NOMO-1 (cell line): ENCODE results near the gene CR1L.
"Not testable (repeated sequence)": the region's sequence is repeated elsewhere in the genome, so short reads cannot be mapped to it uniquely, and the experiment has no call there.

Experiments used
- DNase-seq, 2 experiments: peaks; one replicate each; lab custom pipeline; 2025; ENCODE audit not compliant: unreplicated experiment in 2 of 2; lab: John Stamatoyannopoulos, UW

CR1L gene

DNA sequence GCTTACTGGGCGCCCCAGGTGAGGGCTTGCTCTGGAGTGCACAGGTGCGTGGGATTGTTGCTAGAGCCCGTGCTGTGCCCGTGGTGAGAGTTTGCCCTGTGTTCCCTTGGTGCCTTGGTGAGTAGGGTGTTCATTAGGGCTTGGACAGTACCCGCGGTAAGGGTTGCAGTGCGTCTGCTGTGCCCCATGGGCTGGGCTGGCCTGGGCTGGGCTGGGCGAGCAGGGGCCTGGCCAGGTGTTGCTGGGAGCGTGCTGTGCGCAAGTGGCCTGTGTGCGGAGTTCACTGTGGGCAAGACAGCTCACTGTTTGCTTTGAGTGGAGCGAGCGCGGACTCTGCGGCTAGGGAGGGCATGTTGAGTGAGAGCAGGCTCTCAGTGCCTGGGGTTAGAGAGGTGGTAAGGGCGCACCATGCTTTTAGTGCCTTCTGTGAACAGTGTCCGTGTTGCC, 725 bp downstream of the CR1L start:
- no peak for DNase-seq

DNA sequence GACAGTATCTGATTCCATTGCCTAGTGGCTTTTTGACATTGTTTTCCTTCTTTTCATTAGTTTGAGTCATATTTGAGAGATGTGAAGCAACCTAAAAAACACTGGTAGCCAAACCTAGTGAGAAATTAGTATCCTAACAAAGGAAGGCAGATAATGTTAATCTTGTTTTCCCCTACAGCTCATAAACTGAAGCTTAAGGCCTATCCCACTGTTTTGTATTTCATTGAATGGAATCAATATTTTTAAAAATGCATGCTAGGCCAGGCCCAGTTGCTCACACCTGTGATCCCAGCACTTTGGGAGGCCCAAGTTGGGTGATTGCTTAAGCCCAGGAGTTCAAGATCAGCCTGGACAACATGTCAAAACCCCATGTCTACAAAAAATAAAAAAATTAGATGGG, 1.2 kb downstream of the CR1L start:
- DNase-seq: no peak

DNA sequence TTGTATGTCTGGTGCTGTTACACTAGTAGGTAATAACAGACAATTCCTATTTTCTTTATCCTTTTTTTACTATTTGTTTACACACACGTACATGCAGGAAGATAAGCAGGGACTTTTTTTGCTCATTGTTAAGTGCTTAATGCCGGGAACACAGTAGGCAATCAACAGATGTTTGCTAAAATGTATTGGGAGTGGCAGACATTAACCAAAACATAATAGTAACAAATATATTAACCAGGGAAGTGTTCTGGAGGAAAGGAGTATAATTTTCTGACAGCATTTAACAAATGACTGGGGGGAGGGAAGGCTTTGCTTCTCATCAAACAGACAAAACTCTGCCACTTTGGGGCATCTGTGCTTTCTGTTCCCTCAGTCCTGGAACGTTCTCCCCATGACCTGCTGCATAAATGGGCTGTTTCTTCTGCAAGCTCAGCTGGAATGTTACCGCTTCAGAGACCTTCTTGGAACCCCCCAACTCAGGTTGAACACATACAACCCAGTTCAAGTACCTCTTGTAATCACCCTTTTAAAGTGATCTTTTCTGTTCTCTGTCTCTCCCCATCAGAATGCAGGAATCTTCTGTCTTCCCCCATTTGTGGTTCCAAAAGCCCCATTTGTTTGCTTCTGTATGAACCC, 2.1 kb downstream of the CR1L start:
- DNase-seq: no peak

DNA sequence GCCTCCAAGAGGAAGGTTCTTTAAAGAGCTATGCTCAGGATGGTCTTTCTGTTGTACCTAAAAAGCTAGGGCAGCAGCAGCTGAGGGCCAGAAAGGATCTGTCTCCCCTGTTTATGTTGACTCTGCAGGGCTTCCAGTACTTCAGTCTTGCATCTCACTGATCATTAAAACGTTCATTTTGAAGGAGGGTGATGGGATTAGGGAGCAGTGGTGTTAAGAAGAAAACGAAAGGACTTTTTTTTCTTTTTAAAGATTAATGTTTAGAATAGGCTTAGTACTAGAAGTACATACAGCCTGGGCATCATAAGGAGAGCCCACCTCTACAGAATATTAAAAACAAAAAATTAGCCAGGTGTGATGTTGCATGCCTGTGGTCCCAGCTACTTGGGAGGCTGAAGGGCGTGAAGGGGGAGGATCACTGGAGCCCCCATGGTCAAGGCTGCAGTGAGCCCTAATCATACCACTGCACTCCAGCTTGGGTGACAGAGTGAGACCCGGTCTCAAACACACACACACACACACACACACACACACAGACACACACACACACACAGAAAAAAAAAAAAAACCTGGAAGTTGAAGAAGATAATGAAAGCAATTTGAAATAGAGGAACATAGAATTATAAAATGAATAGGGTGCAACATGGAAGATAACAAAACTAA, 2.9 kb downstream of the CR1L start:
- peak in 1 of 2 experiments; percentile 8 for DNase-seq

DNA sequence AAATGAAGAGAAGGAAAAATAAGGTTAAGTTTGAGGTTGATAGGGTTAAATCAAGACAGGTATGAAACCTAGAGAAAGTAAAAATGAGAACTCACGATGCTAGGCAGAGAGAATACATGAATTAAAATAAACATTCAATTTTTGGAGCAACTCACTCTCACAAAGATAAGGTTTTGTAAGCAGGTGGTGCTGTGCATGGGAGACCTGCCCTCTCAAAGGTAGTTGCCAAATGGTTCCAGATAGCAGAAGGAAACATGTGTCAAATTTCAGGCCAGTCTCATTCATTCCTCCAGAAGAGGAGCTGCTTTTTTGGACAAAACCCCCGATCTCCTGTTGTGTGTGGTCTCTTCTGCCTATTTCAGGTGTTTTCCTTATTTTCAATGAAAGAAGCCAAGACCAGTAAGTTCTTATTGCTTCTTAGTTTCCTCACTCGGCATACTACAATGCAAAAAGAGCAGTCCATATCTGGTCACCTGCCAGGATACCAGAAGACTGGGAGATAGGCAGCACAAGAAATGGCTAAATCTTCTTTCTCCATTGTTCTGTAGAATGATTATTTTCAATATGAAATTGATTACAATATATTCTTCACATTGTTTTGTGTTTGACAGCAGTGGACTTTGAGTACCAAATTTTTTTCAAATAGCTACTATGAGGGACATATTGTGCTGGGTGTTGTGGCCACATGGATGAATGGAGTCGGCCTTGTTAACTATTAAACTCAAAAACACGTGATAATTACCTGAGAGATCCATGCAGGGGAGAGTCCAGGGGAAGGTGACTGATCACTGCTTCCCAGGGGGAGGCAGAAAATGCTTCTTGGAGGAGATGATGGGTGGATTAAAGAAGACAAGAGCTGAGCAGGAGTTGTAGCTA, 3.6 kb downstream of the CR1L start:
- no peak for DNase-seq

DNA sequence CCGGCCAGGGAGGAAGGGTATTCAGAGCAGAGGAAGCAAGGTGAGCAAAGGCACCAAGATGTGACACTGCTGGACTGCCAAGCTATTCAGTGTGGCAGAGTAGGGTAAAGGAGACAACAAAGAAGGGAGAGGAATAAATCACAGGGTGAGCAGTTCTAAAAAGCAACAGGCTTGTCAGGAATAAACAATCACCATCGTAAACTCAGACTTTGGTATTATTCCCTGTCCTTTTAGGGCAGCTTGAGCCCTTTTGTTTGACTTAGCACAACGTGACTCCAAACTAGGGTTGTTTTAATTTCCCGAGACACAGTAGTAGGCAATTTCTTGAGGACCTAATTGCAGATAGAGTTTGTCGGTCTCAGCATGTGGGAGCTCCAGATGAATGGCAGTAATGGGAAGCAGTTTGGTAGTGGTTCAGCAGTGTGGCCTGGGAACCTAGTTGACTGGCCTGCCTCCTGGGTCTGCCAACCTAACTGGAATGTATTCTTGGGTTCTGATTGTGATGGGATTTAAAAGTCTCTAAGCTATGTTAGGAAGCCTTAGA, 4.3 kb downstream of the CR1L start:
- no peak for DNase-seq

DNA sequence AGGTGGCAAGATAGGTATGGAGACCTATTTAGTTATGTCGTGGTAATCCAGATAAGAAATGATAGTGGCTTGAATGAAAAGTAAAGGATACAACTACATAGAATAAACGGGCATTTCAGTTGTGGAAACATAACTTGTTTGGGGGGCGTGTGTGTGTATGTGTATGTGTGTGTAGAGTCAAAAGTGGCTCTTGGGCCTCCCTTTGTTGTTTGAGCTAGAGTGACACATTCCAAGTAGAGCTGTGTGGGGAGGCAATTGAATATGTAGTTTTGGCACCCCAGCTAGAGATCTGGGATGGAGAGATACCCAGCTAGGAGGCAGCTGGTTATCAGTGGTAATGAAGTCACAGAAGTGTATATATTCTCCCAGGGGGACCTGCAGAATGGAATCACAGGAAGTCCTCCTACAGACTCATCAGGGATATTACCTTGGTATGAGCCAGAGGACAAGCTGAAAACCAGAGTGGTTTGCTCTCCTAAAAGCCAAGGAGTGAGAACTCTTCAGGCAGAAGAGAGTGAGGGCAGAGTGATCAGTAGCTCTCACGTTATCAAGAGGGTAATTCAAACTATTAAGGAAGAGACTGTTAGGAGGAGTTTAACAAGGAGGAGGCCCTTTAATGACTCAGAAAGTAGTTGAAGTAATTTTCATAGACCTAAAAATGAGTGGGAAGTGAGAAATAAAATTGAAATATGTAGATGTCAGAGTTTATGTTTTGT, 5.1 kb downstream of the CR1L start:
- DNase-seq: peak in 1 of 2 experiments; percentile 12

DNA sequence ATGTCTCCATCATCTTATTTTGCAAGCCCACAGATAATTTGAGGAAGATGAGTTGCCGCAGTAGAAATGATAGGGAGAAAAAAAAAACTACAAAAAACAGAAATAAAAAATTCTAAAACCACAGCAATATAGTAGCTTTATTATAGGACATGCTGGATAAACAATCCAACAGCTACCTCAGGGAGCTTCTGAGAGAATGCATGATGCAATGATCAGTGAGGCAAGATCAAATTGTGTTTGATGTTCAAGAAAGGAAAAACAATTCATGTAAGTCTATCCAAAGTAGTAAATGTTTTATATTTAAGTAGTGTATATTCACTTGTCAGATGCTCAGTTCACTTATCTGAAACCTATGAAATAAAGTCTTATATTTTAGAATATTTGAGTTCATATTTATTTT, 6.7 kb downstream of the CR1L start:
- peak in 1 of 2 experiments; percentile 9 for DNase-seq

DNA sequence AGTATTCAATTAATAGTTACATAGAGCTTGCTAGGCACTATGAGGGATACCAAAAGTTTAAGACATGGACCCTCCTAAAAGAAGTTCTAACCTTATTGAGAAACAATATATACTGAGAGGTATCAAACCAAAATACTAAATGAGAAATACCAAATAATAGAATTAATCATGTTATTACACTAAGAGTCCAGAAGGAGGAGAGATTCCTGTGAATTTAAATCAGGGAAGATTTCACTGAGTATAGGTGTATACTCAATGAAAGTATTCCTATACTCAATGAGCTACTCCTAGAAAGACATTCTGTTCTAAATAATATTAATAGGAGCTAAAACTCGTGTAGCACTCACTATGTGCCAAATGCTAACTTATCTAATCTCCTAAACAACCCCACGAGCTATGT, 9.4 kb downstream of the CR1L start:
- no peak for DNase-seq

DNA sequence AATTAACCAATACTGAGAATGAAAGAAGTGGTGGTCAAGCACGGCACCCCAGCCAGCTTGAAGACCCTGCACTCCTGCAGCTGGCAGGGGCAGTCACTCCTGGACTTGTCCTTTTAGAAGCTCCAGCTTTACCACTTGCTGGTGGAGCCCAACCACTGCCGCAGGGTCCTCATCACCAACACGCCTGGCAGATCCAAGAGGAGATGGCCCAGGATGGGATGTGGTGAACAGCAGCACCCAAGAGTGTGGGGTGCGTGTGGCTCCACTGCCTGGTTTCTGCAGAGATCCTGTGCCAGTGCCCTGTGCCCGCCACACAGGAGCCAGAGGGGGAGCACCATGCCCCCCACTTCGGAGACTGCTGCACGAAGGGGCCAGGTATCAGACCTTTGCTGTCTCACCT, 13.5 kb downstream of the CR1L start:
- DNase-seq: no peak

DNA sequence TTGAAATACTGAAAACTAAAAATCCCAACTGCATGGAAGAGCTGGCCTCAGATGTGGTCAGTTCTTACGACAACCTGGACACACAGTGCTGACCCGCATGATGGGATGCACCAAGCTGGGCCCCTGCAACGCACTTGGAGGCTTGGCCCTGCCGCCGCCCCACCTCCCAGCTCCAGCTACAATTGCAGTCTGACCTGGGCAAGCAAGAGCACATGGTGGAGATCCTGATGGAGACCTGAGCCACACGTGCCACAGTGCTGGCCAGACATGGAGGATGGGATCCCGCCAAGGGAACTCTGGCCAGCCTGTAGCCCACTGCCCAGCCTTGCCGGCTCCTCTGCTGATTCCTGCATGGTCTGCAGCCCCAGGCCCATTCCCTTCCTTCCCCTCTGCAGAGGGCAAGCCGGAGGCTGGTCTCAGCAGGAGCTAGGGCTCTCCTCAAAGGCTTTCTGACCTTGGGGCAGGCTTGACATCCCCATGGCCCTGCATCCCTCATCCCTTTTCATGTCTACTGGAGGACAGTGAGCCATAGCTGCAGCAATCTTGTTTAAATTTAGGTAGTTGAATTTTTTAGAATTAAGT, 14.1 kb downstream of the CR1L start:
- DNase-seq: no peak

DNA sequence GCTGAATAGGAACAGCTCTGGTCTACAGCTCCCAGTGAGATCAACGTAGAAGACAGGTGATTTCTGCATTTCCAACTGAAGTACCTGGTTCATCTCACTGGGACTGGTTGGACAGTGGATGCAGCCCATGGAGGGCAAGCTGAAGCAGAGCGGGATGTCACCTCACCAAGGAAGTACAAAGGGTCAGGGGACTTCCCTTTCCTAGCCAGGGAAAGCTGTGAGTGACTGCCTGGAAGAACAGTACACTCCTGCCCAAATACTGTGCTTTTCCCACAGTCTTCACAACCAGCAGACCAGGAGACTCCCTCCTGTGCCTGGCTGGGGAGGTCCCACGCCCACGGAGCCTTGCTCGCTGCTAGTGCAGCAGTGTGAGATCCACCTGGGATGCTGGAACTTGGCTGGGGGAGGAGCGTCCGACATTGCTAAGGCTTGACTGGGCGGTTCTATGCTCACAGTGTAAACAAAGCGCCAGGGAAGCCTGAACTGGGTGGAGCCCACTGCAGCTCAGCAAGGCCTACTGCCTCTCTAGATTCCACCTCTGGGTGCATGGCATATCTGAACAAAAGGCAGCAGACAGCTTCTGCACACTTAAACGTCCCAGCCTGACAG, 14.7 kb downstream of the CR1L start:
- DNase-seq: no peak

DNA sequence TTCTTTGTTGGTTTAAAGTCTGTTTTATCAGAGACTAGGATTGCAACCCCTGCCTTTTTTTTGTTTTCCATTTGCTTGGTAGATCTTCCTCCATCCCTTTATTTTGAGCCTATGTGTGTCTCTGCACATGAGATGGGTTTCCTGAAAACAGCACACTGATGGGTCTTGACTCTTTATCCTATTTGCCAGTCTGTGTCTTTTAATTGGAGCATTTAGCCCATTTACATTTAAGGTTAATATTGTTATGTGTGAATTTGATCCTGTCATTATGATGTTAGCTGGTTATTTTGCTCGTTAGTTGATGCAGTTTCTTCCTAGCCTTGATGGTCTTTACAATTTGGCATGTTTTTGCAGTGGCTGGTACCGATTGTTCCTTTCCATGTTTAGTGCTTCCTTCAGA, 16.5 kb downstream of the CR1L start:
- not testable (repeated sequence) for DNase-seq

DNA sequence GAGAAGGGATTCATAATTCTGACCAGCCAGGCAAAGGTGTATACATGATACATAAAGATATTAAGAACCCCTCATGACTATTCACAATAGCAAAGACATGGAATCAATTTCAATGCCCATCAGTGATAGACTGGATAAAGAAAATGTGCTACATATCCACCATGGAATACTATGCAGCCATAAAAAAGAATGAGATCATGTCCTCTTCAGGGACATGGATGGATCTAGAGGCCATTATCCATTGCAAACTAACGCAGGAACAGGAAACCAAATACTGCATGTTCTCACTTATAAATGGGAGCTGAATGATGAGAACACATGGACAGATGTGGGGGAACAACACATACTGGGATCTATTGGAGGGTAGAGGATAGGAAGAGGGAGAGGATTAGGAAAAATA, 21.4 kb downstream of the CR1L start:
- DNase-seq: no peak

DNA sequence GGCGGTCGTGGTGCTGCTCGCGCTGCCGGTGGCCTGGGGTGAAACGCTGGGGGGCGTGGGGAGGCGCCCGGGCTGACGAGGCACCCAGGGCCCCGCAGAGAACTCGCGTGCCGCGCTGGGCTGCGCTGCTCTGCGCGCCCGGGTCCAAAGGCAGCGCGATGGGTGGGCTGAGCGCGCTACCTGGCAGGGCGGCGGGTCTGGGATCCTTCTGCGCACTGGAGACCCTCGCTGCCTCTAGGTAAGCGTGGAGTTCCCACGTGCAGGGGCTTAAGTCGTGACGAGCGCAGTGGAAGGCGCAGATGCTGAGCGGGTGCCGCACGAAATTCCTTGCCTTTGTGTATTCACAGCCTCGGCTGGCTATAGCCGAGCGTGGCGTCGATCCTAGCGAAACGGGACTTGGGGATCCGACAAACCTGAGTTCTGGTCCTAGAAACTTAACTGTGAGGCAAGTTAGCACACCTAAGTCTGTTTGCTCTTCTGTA, 24.6 kb downstream of the CR1L start:
- DNase-seq: no peak

DNA sequence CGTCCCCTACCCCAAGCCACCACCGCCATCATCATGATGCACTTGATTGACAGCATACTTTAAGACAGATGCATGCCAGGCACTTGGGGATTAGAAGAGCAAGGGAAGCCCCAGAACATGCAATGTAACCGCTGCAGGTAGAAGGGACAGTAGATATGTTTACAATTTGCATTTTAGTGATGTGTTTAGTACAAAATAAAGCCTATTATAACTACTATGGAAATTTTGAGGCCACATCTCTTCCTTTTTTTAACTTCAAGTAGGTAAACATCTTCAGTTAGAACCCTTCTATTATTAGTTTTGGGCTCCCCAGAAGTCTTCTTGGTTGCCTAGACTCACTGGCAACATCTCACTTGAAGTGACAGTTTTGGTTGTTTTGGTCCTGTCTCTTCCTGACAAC, 25.3 kb downstream of the CR1L start:
- DNase-seq: no peak

DNA sequence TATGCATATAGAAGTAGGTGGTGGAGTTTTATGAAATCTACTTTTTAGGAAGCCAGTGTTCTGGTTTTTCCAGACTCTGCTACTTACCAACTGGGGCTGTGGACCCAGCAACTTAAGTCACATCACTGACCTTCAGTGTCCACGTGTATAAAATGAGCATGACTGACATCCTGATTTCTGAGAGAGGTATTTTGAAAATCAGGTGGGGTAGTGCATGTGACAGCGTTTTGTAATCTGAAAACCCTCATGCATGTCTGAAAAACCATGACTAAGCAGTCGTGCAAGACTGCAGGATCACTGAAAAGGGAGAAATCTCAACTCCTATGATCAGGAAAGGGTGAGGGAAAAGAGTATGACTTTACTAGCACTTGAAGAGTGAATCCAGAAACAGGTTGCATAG, 26.1 kb downstream of the CR1L start:
- peak in 1 of 2 experiments; percentile 8 for DNase-seq

DNA sequence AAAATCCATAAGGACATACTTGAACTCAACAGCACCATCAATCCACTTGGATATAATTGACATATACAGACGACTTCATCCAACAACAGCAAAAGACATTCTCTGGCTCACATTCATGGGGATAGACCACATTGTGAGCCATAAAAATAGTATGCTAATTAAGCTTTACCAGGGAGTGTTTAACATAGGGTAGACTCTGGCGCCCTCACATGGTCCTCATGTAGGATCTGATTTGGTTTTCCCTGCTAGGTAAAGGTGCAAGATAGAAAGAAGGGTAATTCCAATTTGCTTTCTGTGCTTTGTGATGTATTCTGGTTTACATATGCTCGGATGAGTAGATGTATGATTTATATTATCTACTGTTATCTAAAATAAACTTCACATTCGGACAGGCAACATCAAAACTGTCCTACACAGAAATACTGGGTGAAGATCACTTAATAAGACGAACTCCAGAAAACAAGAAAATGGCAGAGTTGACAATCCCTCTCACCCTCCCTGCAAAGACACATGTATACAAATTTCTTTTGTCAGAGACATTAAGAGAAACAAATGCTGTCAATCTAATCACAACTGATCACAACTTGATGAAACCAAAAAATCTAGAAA, 27.7 kb downstream of the CR1L start:
- peak in 1 of 2 experiments; percentile 44 for DNase-seq

DNA sequence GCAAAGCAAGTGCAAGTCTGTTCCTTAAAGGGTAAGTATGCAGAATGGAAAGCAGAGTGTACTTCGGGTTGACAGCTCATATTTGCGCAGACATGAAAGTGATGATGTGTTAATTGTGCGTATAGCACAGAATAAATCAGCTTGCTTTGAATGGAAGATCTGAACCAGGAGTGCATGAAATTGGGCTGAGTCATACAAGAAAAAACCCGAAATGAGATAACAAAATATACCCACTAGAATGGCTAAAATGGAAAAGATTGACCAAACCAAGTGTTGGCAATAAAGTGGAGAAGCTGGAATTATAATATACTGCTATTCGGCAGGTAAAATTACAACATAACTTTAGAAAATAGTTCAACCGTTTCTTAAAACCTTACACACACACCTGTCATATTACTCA, 28.5 kb downstream of the CR1L start:
- no peak for DNase-seq
